PC-3 (cell line): Measurements from ENCODE around the gene PXMP4. TPM values are rescaled to one million over a fixed set of nuclear protein-coding genes. Genes with fewer than 3 reads are reported as not detected.

Experiments used
- ATAC-seq: fragments of 200-7000 bp; cut with Tn5 transposase; 2 replicates; pipeline ENCODE4 v1.9.1; 2020; ENCODE audit warnings: mild to moderate bottlenecking, moderate library complexity
- BruUV-seq: library from RNA; stranded (reverse); fragments of 400-500 nt; replicated peaks from 2 replicates; lab custom pipeline; 2021; lab: Mats Ljungman, UMichigan
- CTCF ChIA-PET: fragments of 300-600 bp; sonication (Branson Sonifier 250); formaldehyde crosslinking; loops from one replicate; lab custom pipeline; 2022; ENCODE audit warnings: antibody characterized with exemption; lab: Charles Lee
- POLR2A ChIA-PET: fragments of 300-600 bp; sonication (Branson Sonifier 250); formaldehyde crosslinking; loops from one replicate; lab custom pipeline; 2022; ENCODE audit warnings: antibody characterized with exemption; ENCODE audit not compliant: unreplicated experiment; lab: Charles Lee
- DNase-seq: peaks from one replicate; pipeline ENCODE4 v3.0.0-alpha.2; 2015
- H2AFZ ChIP-seq: fragments of 300-600 bp; sonication (generic); 2 replicates; pipeline ENCODE4 v1.6.0; 2016; ENCODE audit warnings: antibody characterized with exemption, low read length
- H3F3A ChIP-seq: fragments of 300-600 bp; sonication (generic); one replicate; pipeline ENCODE4 v1.6.0; 2017; ENCODE audit warnings: antibody characterized with exemption, low read length, control low read depth, mild to moderate bottlenecking; ENCODE audit not compliant: unreplicated experiment
- H3K27ac ChIP-seq: fragments of 300-600 bp; sonication (generic); 2 replicates; pipeline ENCODE4 v1.5.1; 2016; ENCODE audit warnings: mild to moderate bottlenecking, low read length
- H3K27me3 ChIP-seq: fragments of 300-600 bp; sonication (generic); 2 replicates; pipeline ENCODE4 v1.6.1; 2016; ENCODE audit warnings: low read length, mixed read lengths
- H3K36me3 ChIP-seq: fragments of 300-600 bp; sonication (generic); 2 replicates; pipeline ENCODE4 v1.6.1; 2016; ENCODE audit warnings: low read depth, mixed run types, low read length, mixed read lengths
- H3K4me1 ChIP-seq: fragments of 300-600 bp; sonication (generic); 2 replicates; pipeline ENCODE4 v1.5.1; 2016; ENCODE audit warnings: low read length; ENCODE audit not compliant: insufficient read depth
- H3K4me2 ChIP-seq: fragments of 300-600 bp; sonication (generic); 2 replicates; pipeline ENCODE4 v1.6.0; 2016; ENCODE audit warnings: low read length
- H3K4me3 ChIP-seq: fragments of 300-600 bp; sonication (generic); 2 replicates; pipeline ENCODE4 v1.5.1; 2016; ENCODE audit warnings: mild to moderate bottlenecking, low read length, mixed read lengths
- H3K79me2 ChIP-seq: fragments of 300-600 bp; sonication (generic); 2 replicates; pipeline ENCODE4 v1.6.1; 2017; ENCODE audit warnings: low read length, mixed read lengths
- H3K9ac ChIP-seq: fragments of 300-600 bp; sonication (generic); 2 replicates; pipeline ENCODE4 v1.6.0; 2016; ENCODE audit warnings: mild to moderate bottlenecking, low read length
- H3K9me2 ChIP-seq: fragments of 300-600 bp; sonication (generic); replicated peaks from 2 replicates; pipeline ENCODE4 v1.6.1; 2016; ENCODE audit warnings: mixed run types, low read length, mixed read lengths
- H3K9me3 ChIP-seq: fragments of 300-600 bp; sonication (generic); 2 replicates; pipeline ENCODE4 v1.6.1; 2016; ENCODE audit warnings: low read length, mixed read lengths
- H4K20me1 ChIP-seq: fragments of 300-600 bp; sonication (generic); 2 replicates; pipeline ENCODE4 v1.6.1; 2016; ENCODE audit warnings: low read length, mixed read lengths
- CTCF ChIP-seq: fragments of 300-600 bp; sonication (generic); conservative IDR thresholded peaks from 2 replicates; pipeline ENCODE4 v1.5.1; 2017; ENCODE audit warnings: antibody characterized with exemption, low read depth, mild to moderate bottlenecking, low read length
- EZH2 ChIP-seq: fragments of 300-600 bp; sonication (generic); IDR thresholded peaks from one replicate; pipeline ENCODE4 v1.6.1; 2017; ENCODE audit warnings: antibody characterized with exemption, mild to moderate bottlenecking, low read length; ENCODE audit not compliant: unreplicated experiment
- EZH2phosphoT487 ChIP-seq: fragments of 300-600 bp; sonication (generic); IDR thresholded peaks from 2 replicates; pipeline ENCODE4 v1.6.1; 2018; ENCODE audit warnings: mild to moderate bottlenecking, antibody characterized with exemption, low read length, borderline replicate concordance
- intact Hi-C: fragments of 100-400 bp; cut with micrococcal nuclease; formaldehyde crosslinking; loops from 2 replicates; pipeline ENCODE4 v1.9.0; 2023
- total RNA-seq: library from RNA; depleted of rRNA; stranded (reverse); fragments of >200 nt; gene quantifications from 2 replicates; pipeline ENCODE4 v1.2.3, GENCODE V29; 2014

The PXMP4 gene
- total RNA-seq, 1 experiment from 2014 or later = not detected

GRCh38 chr20:33704197-33704924 lies 15.7 kb downstream of the PXMP4 start:
- CTCF ChIA-PET = no interaction called here
- TF ChIP-seq EZH2phosphoT487 (no peak), EZH2 (no peak), CTCF (no peak)
- Histone ChIP-seq H3K4me3 (no peak overlapping the region), H3K9me3 (no peaks in the 10 kb centered on the region), H3K79me2 (no peaks in the 10 kb centered on the region), H4K20me1 (no peaks in the 10 kb centered on the region), H3K4me1 (no peaks in the 10 kb centered on the region), H3K9me2 (no peaks in the 10 kb centered on the region), H3K27ac (no peak overlapping the region), H3F3A (no peaks in the 10 kb centered on the region), H3K9ac (no peak overlapping the region), H3K27me3 (no peaks in the 10 kb centered on the region), H2AFZ (no peak overlapping the region), H3K4me2 (no peak overlapping the region), H3K36me3 (no peaks in the 10 kb centered on the region)
- no TSS peak for BruUV-seq
- ATAC-seq (no peak), DNase-seq (no peak)
- intact Hi-C loops = no loop called here
- POLR2A ChIA-PET = no interaction called here

GRCh38 chr20:33703498-33704137 lies 16.5 kb downstream of the PXMP4 start:
- H3K27me3 ChIP-seq = no peaks in the 10 kb centered on the region
- no peak overlapping the region for H3K4me2 ChIP-seq
- no peaks in the 10 kb centered on the region for H3K36me3 ChIP-seq
- H3K9me3 ChIP-seq = no peaks in the 10 kb centered on the region
- no peaks in the 10 kb centered on the region for H3K9me2 ChIP-seq
- DNase-seq = no peak
- BruUV-seq = no TSS peak
- no peak overlapping the region for H3K27ac ChIP-seq
- TF ChIP-seq CTCF (no peak), EZH2phosphoT487 (no peak), EZH2 (no peak)
- H2AFZ ChIP-seq = no peak overlapping the region
- H3K4me1 ChIP-seq = no peaks in the 10 kb centered on the region
- ChIA-PET POLR2A (no interaction called here), CTCF (no interaction called here)
- H3K79me2 ChIP-seq = no peaks in the 10 kb centered on the region
- no peak for ATAC-seq
- intact Hi-C loops = no loop called here
- H3K9ac ChIP-seq = no peak overlapping the region
- H3F3A ChIP-seq = no peaks in the 10 kb centered on the region
- H3K4me3 ChIP-seq = no peak overlapping the region
- H4K20me1 ChIP-seq = no peaks in the 10 kb centered on the region

GRCh38 chr20:33702861-33703260 lies 17.2 kb downstream of the PXMP4 start:
- no peak for ATAC-seq
- no TSS peak for BruUV-seq
- Histone ChIP-seq H3K9ac (no peak overlapping the region), H3K27me3 (no peaks in the 10 kb centered on the region), H3K79me2 (no peaks in the 10 kb centered on the region), H3K4me3 (no peak overlapping the region), H3K4me2 (no peak overlapping the region), H3F3A (no peaks in the 10 kb centered on the region), H3K27ac (no peak overlapping the region), H2AFZ (no peak overlapping the region), H3K9me3 (no peaks in the 10 kb centered on the region), H4K20me1 (no peaks in the 10 kb centered on the region), H3K4me1 (no peaks in the 10 kb centered on the region), H3K36me3 (no peaks in the 10 kb centered on the region), H3K9me2 (no peaks in the 10 kb centered on the region)
- intact Hi-C loops = no loop called here
- TF ChIP-seq EZH2phosphoT487 = no peak
- no peak for TF ChIP-seq CTCF
- TF ChIP-seq EZH2 = no peak
- POLR2A ChIA-PET = no interaction called here
- DNase-seq = no peak
- CTCF ChIA-PET = no interaction called here
